AG04450 (cell line): ENCODE data around the gene OR12D3. TPM values are rescaled to one million over a fixed set of nuclear protein-coding genes. Genes with fewer than 3 reads are reported as not detected.

Source experiments
- CTCF ChIA-PET: fragments of 300-600, 350-600 bp; formaldehyde crosslinking; extraction: SDS; loops from one replicate; lab custom pipeline; 2022; ENCODE audit warnings: antibody characterized with exemption, inconsistent platforms; lab: Charles Lee
- POLR2A ChIA-PET: fragments of 350-600 bp; formaldehyde crosslinking; extraction: SDS; loops from one replicate; lab custom pipeline; 2021; ENCODE audit warnings: antibody characterized with exemption, inconsistent platforms; lab: Yijun Ruan, JAX
- DNase-seq: peaks from one replicate; pipeline ENCODE4 v3.0.0-alpha.2; 2011; ENCODE audit warnings: low read depth, low spot score
- H3K27ac ChIP-seq: one replicate; pipeline ENCODE4 v1.5.1; 2012; ENCODE audit warnings: low read depth, low read length, control low read depth
- H3K27me3 ChIP-seq: one replicate; pipeline ENCODE4 v1.6.0; 2012; ENCODE audit warnings: low read length; ENCODE audit not compliant: control insufficient read depth, insufficient read depth
- H3K4me3 ChIP-seq: 2 replicates; pipeline ENCODE4 v1.5.1; 2011; ENCODE audit warnings: mild to moderate bottlenecking, low read depth, low read length, control low read depth
- H3K9me3 ChIP-seq: 2 replicates; pipeline ENCODE4 v1.5.1; 2012; ENCODE audit warnings: low read length; ENCODE audit not compliant: control insufficient read depth, insufficient read depth
- polyA plus RNA-seq: library from polyadenylated mRNA; depleted of rRNA; stranded (reverse); fragments of >200 nt; gene quantifications from 2 replicates; pipeline ENCODE4 v1.2.3, GENCODE V29; 2011
- TF ChIP-seq, protein P1 (sequence below): IDR thresholded peaks from 2 replicates; pipeline ENCODE4 v1.5.1; 2011; ENCODE audit warnings: low read depth, low read length, control low read depth, inconsistent platforms

The OR12D3 gene
- polyA plus RNA-seq, 1 experiment, result not detected

DNA sequence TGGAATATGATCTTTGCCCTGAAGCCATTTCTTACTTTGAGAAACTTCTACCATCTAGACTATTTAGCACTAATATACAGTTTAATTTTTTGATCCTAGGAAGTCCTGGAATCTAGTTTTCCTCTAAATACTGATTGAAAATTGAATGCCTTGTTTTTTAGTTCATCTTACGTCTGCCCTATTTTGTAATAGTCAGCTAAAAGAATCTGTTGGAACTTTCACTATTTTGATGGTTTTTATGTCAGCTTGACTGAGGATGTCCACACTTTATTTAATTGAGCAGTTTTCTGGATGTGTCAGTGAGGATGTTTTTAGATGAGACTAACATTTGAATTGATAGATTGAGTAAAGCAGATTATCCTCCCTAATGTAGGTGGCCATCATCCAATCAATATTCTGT lies 28.7 kb upstream of the OR12D3 start:
- Histone ChIP-seq H3K4me3 (no peak overlapping the region), H3K27ac (no peak overlapping the region), H3K27me3 (no peaks in the 10 kb centered on the region), H3K9me3 (no peaks in the 10 kb centered on the region; the same call in 1 of the 2 replicates)
- TF ChIP-seq, protein P1, sequence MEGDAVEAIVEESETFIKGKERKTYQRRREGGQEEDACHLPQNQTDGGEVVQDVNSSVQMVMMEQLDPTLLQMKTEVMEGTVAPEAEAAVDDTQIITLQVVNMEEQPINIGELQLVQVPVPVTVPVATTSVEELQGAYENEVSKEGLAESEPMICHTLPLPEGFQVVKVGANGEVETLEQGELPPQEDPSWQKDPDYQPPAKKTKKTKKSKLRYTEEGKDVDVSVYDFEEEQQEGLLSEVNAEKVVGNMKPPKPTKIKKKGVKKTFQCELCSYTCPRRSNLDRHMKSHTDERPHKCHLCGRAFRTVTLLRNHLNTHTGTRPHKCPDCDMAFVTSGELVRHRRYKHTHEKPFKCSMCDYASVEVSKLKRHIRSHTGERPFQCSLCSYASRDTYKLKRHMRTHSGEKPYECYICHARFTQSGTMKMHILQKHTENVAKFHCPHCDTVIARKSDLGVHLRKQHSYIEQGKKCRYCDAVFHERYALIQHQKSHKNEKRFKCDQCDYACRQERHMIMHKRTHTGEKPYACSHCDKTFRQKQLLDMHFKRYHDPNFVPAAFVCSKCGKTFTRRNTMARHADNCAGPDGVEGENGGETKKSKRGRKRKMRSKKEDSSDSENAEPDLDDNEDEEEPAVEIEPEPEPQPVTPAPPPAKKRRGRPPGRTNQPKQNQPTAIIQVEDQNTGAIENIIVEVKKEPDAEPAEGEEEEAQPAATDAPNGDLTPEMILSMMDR, result no peak
- DNase-seq, result no peak
- CTCF ChIA-PET, result no interaction called here
- POLR2A ChIA-PET, result no interaction called here

DNA sequence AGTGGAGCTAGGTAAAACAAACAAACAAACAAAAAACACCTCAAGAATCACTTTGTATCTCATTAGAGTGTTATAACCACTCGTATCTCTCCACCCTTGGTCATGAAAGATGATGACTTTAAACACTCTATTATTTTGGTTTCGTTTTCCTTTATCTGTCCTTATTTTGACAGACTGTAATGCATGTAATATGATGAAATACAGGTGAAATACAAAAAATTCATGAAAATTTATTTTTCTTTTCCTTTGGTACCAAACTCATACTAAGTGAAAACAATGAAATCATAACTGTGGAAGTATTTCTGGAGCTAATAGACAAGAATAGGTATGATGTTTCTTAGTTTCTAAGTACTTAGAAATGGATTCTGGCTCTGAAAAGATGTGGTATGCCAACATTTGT lies 24.4 kb upstream of the OR12D3 start:
- H3K27ac ChIP-seq, result no peak overlapping the region
- no peaks in the 10 kb centered on the region for H3K27me3 ChIP-seq
- H3K4me3 ChIP-seq, result no peak overlapping the region
- H3K9me3 ChIP-seq, result peaks cover 2% of the 10 kb centered on the region; the same call in 1 of the 2 replicates
- TF ChIP-seq, protein P1, result no peak
- ChIA-PET POLR2A (no interaction called here), CTCF (no interaction called here)
- no peak for DNase-seq

DNA sequence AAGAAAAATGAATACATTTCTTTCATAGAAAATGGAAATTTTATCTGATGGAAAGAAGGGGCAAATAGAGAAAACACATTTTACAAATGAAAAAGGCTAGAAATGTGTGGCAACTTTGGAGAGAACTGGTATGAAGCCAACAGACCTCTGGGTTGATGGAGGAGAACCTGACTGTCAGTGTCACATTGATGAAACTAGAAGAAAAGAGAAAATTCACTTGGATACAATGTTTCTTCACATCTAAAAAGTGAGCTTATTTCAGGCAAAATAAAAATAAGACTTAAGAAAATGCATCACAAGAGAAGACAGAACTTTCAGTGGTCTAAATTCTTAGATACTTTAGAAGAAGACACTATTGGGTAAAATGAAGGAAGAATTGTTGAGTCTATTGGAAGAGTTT lies 20.2 kb upstream of the OR12D3 start, which contains the start of gene OR12D2:
TSS of gene OR12D2 (plus strand) at position 301 of the 400 bp plus-strand sequence. CDS start 1,069 bp downstream, outside the sequence.
- peaks cover 19% of the 10 kb centered on the region for H3K9me3 ChIP-seq
- H3K27me3 ChIP-seq, result no peaks in the 10 kb centered on the region
- CTCF ChIA-PET, result no interaction called here
- no peak within 1 kb of the TSS for H3K4me3 ChIP-seq
- TF ChIP-seq, protein P1, result no peak
- POLR2A ChIA-PET, result no interaction called here
- no peak for DNase-seq
- H3K27ac ChIP-seq, result no peak within 1 kb of the TSS

DNA sequence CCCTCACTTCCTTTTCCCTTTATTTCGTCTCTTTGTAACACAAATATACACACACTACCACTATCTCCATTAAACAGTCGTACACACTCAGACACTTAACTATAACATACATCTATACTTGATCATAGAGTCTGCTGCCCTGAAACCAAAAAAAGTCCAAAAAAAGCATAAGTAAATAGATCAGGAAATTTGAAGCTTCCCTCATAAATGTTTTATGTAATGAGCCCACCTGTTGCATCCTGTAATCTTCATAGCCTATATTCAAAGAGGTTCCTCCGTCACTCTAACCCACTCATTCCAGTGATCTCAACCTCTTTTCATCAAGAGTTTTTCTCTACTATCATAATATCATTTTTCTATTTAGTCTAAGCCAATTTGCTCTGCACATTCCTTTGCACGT lies 13.4 kb upstream of the OR12D3 start:
- DNase-seq, result no peak
- ChIA-PET POLR2A (no interaction called here), CTCF (no interaction called here)
- Histone ChIP-seq H3K27me3 (no peaks in the 10 kb centered on the region), H3K27ac (no peak overlapping the region), H3K4me3 (no peak overlapping the region), H3K9me3 (peaks cover 19% of the 10 kb centered on the region; the same call in 1 of the 2 replicates)
- TF ChIP-seq, protein P1, result no peak

DNA sequence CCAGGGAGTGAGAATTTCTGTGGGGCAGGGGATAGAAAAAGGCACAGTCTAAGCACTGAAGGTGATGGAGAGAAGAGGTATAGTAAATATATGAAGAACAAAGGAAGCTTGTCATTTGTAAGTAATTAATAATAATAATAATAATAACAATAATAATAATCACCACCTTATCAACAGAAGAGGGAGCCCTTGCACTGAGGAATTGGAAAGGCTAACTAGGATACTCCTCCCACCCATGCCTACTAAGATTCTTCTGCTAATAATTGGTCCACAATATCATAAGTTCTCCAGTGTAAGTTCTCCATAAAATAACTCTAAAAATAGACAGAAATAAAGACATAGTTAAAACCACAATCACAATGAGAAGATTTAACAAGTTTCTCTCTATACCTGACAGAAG lies 912 bp upstream of the OR12D3 start:
- ChIA-PET POLR2A (no interaction called here), CTCF (no interaction called here)
- no peak overlapping the region for H3K27ac ChIP-seq
- TF ChIP-seq, protein P1, result no peak
- H3K9me3 ChIP-seq, result peaks cover 2% of the 10 kb centered on the region; the same call in 1 of the 2 replicates
- no peak overlapping the region for H3K4me3 ChIP-seq
- no peak for DNase-seq
- H3K27me3 ChIP-seq, result no peaks in the 10 kb centered on the region
